ENCODE measurements around the gene MINDY1.

Gene MINDY1

GRCh38 chr1:150968491-150968890 lies 38.2 kb downstream of the MINDY1 start:
- in situ Hi-C loops (cut with MboI; ENCODE audit: low sequenced_read_pairs) = no loop called here

GRCh38 chr1:150967936-150968335 lies 38.8 kb downstream of the MINDY1 start:
- in situ Hi-C loops (cut with MboI; ENCODE audit: low sequenced_read_pairs) = no loop called here

GRCh38 chr1:150966011-150966410 lies 40.7 kb downstream of the MINDY1 start:
- in situ Hi-C loops (cut with MboI; ENCODE audit: low sequenced_read_pairs) = no loop called here

GRCh38 chr1:150965605-150966004 lies 41.1 kb downstream of the MINDY1 start:
- in situ Hi-C loops (cut with MboI; ENCODE audit: low sequenced_read_pairs) = no loop called here

GRCh38 chr1:150964164-150964489 lies 42.6 kb downstream of the MINDY1 start:
- in situ Hi-C loops (cut with MboI; ENCODE audit: low sequenced_read_pairs) = no loop called here

- in situ Hi-C loops (cut with MboI; ENCODE audit: low sequenced_read_pairs) = no loop called here
These were observed 43.2 kb downstream of the MINDY1 start for GRCh38 chr1:150963321-150964163.

- in situ Hi-C loops (cut with MboI; ENCODE audit: low sequenced_read_pairs) = no loop called here
These were observed 44.9 kb downstream of the MINDY1 start for GRCh38 chr1:150961756-150962155.

- in situ Hi-C loops (cut with MboI; ENCODE audit: low sequenced_read_pairs) = no loop called here
These were observed 46.1 kb downstream of the MINDY1 start for GRCh38 chr1:150960646-150961045.

- in situ Hi-C loops (cut with MboI; ENCODE audit: low sequenced_read_pairs) = no loop called here
These were observed 49.0 kb downstream of the MINDY1 start for GRCh38 chr1:150957666-150958065.

GRCh38 chr1:150955280-150955679 lies 51.4 kb downstream of the MINDY1 start:
- in situ Hi-C loops (cut with MboI; ENCODE audit: low sequenced_read_pairs) = no loop called here

GRCh38 chr1:150954708-150955107 lies 52.0 kb downstream of the MINDY1 start:
- in situ Hi-C loops (cut with MboI; ENCODE audit: low sequenced_read_pairs) = no loop called here
